ENCODE data around the gene PRDX3. TPM values are rescaled to one million over a fixed set of nuclear protein-coding genes. Genes with fewer than 3 reads are reported as not detected.

Gene PRDX3
- total RNA-seq, 1 donor, result 222 TPM

DNA sequence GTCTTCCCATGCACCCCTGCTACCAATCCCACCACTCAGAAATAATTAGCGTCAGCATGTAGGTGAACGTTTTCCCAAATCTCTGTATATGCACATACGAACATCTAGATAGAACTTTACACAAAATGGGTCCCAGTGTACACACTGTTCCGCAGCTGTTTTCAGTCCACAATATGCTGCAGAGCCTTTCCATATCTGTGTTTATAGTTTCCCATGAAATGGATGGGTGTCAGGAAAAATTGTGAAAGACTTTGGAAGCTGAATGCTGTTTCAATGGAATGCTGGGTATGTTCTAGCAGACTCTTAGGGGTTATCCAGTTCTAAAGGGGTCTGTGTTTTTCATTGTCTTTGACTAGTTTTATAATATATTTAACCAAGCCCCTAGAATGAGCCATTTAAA is 42.6 kb upstream of the PRDX3 start:
- no peak for TF ChIP-seq CTCF (IDR thresholded peaks at IDR 0.05; ENCODE audit: insufficient read depth, low read depth, low read length)
- DNase-seq (ENCODE audit: low read depth), result peak; percentile 93
- peak overlapping the region; percentile 4 for H3K4me3 ChIP-seq (ENCODE audit: low read depth, low read length)

DNA sequence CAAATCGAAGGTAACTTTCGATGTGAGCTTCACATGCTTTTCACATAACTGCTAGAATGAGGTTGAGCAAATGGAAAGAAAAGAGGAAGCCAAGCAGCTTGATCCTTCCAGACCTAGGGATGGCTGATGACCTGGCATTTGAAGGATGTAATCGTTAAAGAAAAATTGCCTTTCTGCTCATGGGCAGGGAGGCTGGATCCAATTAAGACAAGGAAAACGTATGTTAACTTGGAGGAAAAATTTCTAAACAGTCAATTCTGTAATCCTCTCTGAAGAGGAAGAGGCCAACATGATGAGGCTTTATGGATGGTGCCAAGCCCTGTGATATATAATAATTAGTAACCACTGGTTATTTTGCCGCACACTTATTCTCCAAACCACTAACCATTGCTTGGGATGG is 41.3 kb upstream of the PRDX3 start:
- DNase-seq (ENCODE audit: low read depth), result no peak
- TF ChIP-seq CTCF (IDR thresholded peaks at IDR 0.05; ENCODE audit: insufficient read depth, low read depth, low read length), result no peak
- no peak overlapping the region for H3K4me3 ChIP-seq (ENCODE audit: low read depth, low read length)

GRCh38 chr10:119217991-119218490 is 39.4 kb upstream of the PRDX3 start:
- peak; percentile 90 for DNase-seq (ENCODE audit: low read depth)
- no peak for TF ChIP-seq CTCF (IDR thresholded peaks at IDR 0.05; ENCODE audit: insufficient read depth, low read depth, low read length)
- H3K4me3 ChIP-seq (ENCODE audit: low read depth, low read length), result no peak overlapping the region

GRCh38 chr10:119217401-119217800 is 38.8 kb upstream of the PRDX3 start:
- H3K4me3 ChIP-seq (ENCODE audit: low read depth, low read length), result no peak overlapping the region
- TF ChIP-seq CTCF (IDR thresholded peaks at IDR 0.05; ENCODE audit: insufficient read depth, low read depth, low read length), result no peak
- no peak for DNase-seq (ENCODE audit: low read depth)

DNA sequence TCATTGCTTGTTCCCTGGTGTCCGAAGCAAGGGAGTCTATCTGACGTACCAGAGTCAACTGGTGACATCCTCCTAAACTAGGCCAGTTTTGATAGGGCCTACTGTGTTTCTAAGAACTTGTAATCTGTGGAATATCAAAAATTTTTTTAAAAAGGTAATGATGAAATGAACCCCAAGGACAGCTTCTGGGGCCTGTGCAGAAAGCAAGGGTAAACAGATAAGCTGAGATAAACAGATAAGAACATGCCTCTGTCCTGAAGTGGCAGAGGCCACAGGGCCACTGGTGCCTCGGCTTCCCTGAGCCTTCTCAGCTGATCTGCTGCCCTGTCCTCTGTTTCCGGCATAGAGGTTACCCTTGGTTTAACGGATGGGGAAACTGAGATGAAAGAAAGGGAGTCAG is 37.5 kb upstream of the PRDX3 start:
- no peak for DNase-seq (ENCODE audit: low read depth)
- TF ChIP-seq CTCF (IDR thresholded peaks at IDR 0.05; ENCODE audit: insufficient read depth, low read depth, low read length), result no peak
- no peak overlapping the region for H3K4me3 ChIP-seq (ENCODE audit: low read depth, low read length)

DNA sequence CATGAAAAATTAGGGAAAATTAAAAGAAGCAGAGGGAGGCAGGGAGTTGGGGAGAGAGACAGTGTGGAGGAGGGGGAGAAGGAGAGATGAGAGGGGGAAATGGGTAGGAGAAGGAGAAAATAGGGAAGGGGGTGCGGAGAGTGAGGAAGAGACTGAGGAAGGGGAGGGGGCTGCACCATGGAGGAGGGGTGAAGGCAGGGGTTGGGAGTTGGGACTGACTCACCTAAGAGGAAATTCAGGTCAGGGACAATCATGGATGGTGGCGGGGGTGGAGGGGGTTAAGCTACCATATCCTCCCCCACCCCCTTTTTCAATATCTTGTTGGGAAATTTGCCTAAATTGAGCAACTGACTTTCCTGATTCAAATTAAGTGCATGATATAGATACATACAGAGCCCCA is 36.8 kb upstream of the PRDX3 start:
- no peak for TF ChIP-seq CTCF (IDR thresholded peaks at IDR 0.05; ENCODE audit: insufficient read depth, low read depth, low read length)
- DNase-seq (ENCODE audit: low read depth), result no peak
- H3K4me3 ChIP-seq (ENCODE audit: low read depth, low read length), result no peak overlapping the region
